WERI-Rb-1 (cell line): ENCODE results near the gene TMSB4Y.

Source experiments
- DNase-seq: peaks from one replicate; pipeline ENCODE4 v3.0.0-alpha.2; 2020
- H3K27ac ChIP-seq: fragments of 250-450 bp; sonication (Bioruptor Pico); 2 replicates; pipeline ENCODE4 v1.5.1; 2020; ENCODE audit warnings: mild to moderate bottlenecking, moderate library complexity
- H3K27me3 ChIP-seq: fragments of 250-450 bp; sonication (Bioruptor Pico); 2 replicates; pipeline ENCODE4 v1.5.1; 2021; ENCODE audit warnings: mild to moderate bottlenecking, low read depth, moderate library complexity; ENCODE audit not compliant: insufficient read depth, severe bottlenecking
- H3K36me3 ChIP-seq: fragments of 250-450 bp; sonication (Bioruptor Pico); 2 replicates; pipeline ENCODE4 v1.5.1; 2020; ENCODE audit warnings: mild to moderate bottlenecking, moderate library complexity
- H3K4me3 ChIP-seq: 2 replicates; pipeline ENCODE4 v1.5.1; 2011; ENCODE audit warnings: low read depth, mild to moderate bottlenecking, control low read depth, low read length
- H3K9me3 ChIP-seq: fragments of 250-450 bp; sonication (Bioruptor Pico); 2 replicates; pipeline ENCODE4 v1.5.1; 2021; ENCODE audit warnings: mild to moderate bottlenecking, moderate library complexity; ENCODE audit not compliant: severe bottlenecking
- TF ChIP-seq, protein P1 (sequence below): IDR thresholded peaks from 2 replicates; pipeline ENCODE4 v1.5.1; 2011; ENCODE audit warnings: low read depth, mild to moderate bottlenecking, control low read depth, inconsistent platforms, low read length

The TMSB4Y gene

DNA sequence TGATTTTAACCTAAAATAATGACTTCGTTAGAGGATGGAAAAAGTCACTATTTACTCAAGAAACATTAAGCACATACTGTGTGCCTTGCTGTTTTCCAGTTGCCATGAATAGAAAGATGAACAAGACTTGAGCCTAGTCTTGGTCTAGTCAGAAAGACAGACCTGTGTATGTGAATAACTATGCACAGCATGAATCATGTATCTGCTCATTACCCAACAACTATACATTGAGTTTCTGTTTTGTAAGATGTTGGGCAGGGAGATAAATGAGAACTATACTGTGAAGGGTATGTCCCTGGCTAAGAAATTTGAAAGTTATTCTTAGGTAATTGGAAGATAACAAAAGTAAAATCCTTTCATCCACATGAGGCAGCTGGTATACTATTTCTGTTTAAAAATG is 4.3 kb downstream of the TMSB4Y start:
- H3K36me3 ChIP-seq, result no peaks in the 10 kb centered on the region
- no peaks in the 10 kb centered on the region for H3K9me3 ChIP-seq
- no peak for DNase-seq
- no peak overlapping the region for H3K4me3 ChIP-seq
- H3K27ac ChIP-seq, result no peak overlapping the region
- TF ChIP-seq, protein P1, sequence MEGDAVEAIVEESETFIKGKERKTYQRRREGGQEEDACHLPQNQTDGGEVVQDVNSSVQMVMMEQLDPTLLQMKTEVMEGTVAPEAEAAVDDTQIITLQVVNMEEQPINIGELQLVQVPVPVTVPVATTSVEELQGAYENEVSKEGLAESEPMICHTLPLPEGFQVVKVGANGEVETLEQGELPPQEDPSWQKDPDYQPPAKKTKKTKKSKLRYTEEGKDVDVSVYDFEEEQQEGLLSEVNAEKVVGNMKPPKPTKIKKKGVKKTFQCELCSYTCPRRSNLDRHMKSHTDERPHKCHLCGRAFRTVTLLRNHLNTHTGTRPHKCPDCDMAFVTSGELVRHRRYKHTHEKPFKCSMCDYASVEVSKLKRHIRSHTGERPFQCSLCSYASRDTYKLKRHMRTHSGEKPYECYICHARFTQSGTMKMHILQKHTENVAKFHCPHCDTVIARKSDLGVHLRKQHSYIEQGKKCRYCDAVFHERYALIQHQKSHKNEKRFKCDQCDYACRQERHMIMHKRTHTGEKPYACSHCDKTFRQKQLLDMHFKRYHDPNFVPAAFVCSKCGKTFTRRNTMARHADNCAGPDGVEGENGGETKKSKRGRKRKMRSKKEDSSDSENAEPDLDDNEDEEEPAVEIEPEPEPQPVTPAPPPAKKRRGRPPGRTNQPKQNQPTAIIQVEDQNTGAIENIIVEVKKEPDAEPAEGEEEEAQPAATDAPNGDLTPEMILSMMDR, result no peak
- no peaks in the 10 kb centered on the region for H3K27me3 ChIP-seq

DNA sequence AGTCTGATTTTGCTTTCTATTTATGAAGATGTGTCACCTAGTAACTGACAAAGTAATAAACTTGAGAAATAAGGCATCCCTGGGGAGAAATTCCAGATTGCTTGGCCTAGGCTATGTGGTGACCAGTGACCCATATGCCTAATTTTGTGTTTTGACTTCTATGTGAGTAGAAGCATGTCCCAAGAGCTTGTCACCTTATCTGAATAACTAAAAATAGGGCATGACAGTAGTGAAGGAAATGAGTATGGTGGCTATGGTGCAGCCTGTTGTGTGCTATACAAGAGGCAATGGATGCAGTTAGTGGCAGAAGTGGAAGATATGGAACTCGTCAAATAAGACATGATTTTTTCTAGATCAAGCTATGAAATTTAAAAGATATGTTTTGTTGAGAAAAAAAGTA is 15.3 kb downstream of the TMSB4Y start:
- Histone ChIP-seq H3K27me3 (no peaks in the 10 kb centered on the region), H3K36me3 (no peaks in the 10 kb centered on the region), H3K4me3 (no peak overlapping the region), H3K9me3 (no peaks in the 10 kb centered on the region), H3K27ac (no peak overlapping the region)
- DNase-seq, result no peak
- TF ChIP-seq, protein P1, result no peak

DNA sequence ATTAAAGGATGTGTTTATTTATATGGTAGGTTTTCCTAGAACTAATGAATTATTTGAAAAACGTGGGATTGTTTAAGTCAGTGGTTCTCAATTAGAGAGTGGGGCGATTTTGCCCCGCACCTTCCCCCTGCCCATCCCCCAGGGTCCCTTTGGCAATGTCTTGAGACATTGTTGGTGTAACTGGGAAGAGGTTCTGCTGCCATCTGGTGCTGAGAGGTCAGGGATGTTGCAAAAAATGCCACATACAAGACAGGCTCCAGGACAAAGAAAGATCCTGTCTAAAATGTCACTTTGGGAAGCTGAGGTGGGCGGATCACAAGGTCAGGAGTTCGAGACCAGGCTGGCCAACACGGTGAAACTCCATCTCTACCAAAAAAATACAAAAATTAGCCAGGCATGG is 25.8 kb downstream of the TMSB4Y start:
- no peaks in the 10 kb centered on the region for H3K9me3 ChIP-seq
- H3K27ac ChIP-seq, result no peak overlapping the region
- no peaks in the 10 kb centered on the region for H3K27me3 ChIP-seq
- no peaks in the 10 kb centered on the region for H3K36me3 ChIP-seq
- no peak overlapping the region for H3K4me3 ChIP-seq
- TF ChIP-seq, protein P1, result no peak
- DNase-seq, result no peak

- Histone ChIP-seq H3K4me3 (no peak overlapping the region), H3K36me3 (no peaks in the 10 kb centered on the region), H3K9me3 (no peaks in the 10 kb centered on the region), H3K27me3 (no peaks in the 10 kb centered on the region), H3K27ac (no peak overlapping the region)
- TF ChIP-seq, protein P1, result no peak
- DNase-seq, result no peak
Observed at GRCh38 chrY:13738618-13739017, 34.9 kb downstream of the TMSB4Y start.

GRCh38 chrY:13751289-13752071 is 47.8 kb downstream of the TMSB4Y start:
- H3K4me3 ChIP-seq, result no peak overlapping the region
- no peak for DNase-seq
- no peaks in the 10 kb centered on the region for H3K27me3 ChIP-seq
- H3K27ac ChIP-seq, result no peak overlapping the region
- TF ChIP-seq, protein P1, result no peak
- H3K9me3 ChIP-seq, result no peaks in the 10 kb centered on the region
- H3K36me3 ChIP-seq, result no peaks in the 10 kb centered on the region

DNA sequence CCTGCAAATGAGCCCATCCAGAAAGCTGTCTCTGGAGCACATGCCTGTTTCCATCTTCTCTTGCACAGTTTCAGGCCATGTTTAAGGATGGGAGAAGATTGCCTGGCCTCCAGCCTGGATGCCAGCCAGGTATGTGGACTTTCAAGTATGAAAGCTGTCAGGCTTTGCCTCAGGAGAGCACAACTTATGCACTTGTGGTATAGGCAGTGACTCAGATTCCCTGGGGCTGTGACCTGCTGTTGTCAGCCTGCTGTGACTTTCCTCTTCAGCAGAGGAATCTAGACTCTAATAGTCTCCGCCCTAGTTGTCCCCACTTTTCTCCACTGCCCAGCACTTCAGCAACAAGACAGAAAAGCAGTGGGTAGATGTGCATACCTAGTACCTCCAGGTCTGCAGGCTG is 51.0 kb downstream of the TMSB4Y start:
- Histone ChIP-seq H3K27ac (no peak overlapping the region), H3K36me3 (no peaks in the 10 kb centered on the region), H3K9me3 (no peaks in the 10 kb centered on the region), H3K27me3 (no peaks in the 10 kb centered on the region), H3K4me3 (no peak overlapping the region)
- TF ChIP-seq, protein P1, result no peak
- DNase-seq, result no peak
